GM12875 (cell line): Measurements from ENCODE around the gene AR.

Experiments used
- H3K4me3 ChIP-seq: one replicate; pipeline ENCODE4 v1.5.1; 2011; ENCODE audit warnings: low read depth, low read length, control low read depth
- CTCF ChIP-seq: IDR thresholded peaks from 2 replicates; pipeline ENCODE4 v1.5.1; 2011; ENCODE audit warnings: low read depth, mild to moderate bottlenecking, control low read depth, inconsistent platforms, low read length, moderate library complexity, borderline replicate concordance; ENCODE audit not compliant: insufficient read depth

The AR gene

GRCh38 chrX:67749536-67749935 lies 205.7 kb downstream of the AR start:
- no peak for TF ChIP-seq CTCF
- no peak overlapping the region for H3K4me3 ChIP-seq

- TF ChIP-seq CTCF = no peak
Observed at GRCh38 chrX:67750694-67751093, 206.9 kb downstream of the AR start.

GRCh38 chrX:67759018-67759417 lies 215.2 kb downstream of the AR start:
- no peak for TF ChIP-seq CTCF
- H3K4me3 ChIP-seq = no peak overlapping the region

More at GRCh38 chrX:67750694-67751093, 206.9 kb downstream of the AR start:
- no peak overlapping the region for H3K4me3 ChIP-seq

- no peak overlapping the region for H3K4me3 ChIP-seq
- TF ChIP-seq CTCF = no peak
Observed at GRCh38 chrX:67777148-67777547, 233.3 kb downstream of the AR start.

DNA sequence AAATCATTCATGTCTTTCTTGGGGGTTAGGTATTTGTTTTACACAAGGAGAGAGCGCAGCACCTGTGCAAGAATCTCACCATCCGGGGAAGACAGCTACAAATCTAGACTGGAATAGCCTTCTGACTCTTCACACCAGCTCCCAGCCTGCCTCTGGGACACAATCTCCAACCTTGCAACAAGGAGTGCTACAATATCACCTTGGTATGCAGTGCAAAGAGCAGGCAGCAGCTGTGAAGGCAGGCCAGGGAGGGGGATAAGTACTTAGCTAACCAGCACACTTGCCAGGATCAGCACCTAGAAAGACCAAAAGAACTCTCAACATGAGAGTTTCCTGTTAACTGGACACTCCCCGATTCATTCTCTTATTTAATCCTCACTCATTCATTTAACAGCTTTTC lies 235.3 kb downstream of the AR start:
- no peak overlapping the region for H3K4me3 ChIP-seq
- no peak for TF ChIP-seq CTCF
